Large intestine (tissue), 3 donors: ENCODE results near the gene LY6G5B. TPM values are rescaled to one million over a fixed set of nuclear protein-coding genes. Genes with fewer than 3 reads are reported as not detected.

Source experiments
- DNase-seq, 2 donors: peaks; one replicate each; pipeline versions ENCODE4 v3.0.0 to v3.0.0-alpha.2; 2013
- H3K27ac ChIP-seq: one replicate; pipeline ENCODE4 v1.5.1; 2013; ENCODE audit warnings: low read length
- H3K27me3 ChIP-seq: 2 replicates; pipeline ENCODE4 v1.6.1; 2013; ENCODE audit warnings: low read length; ENCODE audit not compliant: control insufficient read depth, insufficient read depth
- H3K36me3 ChIP-seq: 2 replicates; pipeline ENCODE4 v1.6.1; 2013; ENCODE audit warnings: low read length; ENCODE audit not compliant: control insufficient read depth, insufficient read depth
- H3K4me1 ChIP-seq: one replicate; pipeline ENCODE4 v1.6.1; 2013; ENCODE audit warnings: low read length; ENCODE audit not compliant: control insufficient read depth, insufficient read depth
- H3K4me3 ChIP-seq: one replicate; pipeline ENCODE4 v1.5.1; 2013; ENCODE audit warnings: low read length
- H3K9me3 ChIP-seq: one replicate; pipeline ENCODE4 v1.6.1; 2013; ENCODE audit warnings: mild to moderate bottlenecking, low read depth, low read length, moderate library complexity; ENCODE audit not compliant: control insufficient read depth
- WGBS: methylation state at CpG from one replicate; pipeline ENCODE4 v1.1.5; 2013; ENCODE audit warnings: low lambda C conversion rate; ENCODE audit not compliant: insufficient coverage; 5-methylcytosine and 5-hydroxymethylcytosine counted together
- polyA plus RNA-seq: library from polyadenylated mRNA; unstranded; fragments of 120-200 nt; gene quantifications from one replicate; pipeline ENCODE4 v1.2.1, GENCODE V29; 2013

The LY6G5B gene
- polyA plus RNA-seq, 1 donor, result 18.7 TPM

GRCh38 chr6:31663961-31664789 is 5.6 kb upstream of the LY6G5B start:
- Histone ChIP-seq H3K27me3 (no peaks in the 10 kb centered on the region), H3K36me3 (peaks cover 34% of the 10 kb centered on the region), H3K27ac (peak overlapping the region; percentile 97), H3K4me3 (peak overlapping the region; percentile 93), H3K9me3 (no peaks in the 10 kb centered on the region), H3K4me1 (peaks cover 30% of the 10 kb centered on the region)
- peak in 1 of 2 donors; percentile 54 for DNase-seq
- 0% methylated on average over 2 of the region's 17 CpGs for WGBS

- no peaks in the 10 kb centered on the region for H3K27me3 ChIP-seq
- peak; percentile 95 for DNase-seq
- peaks cover 42% of the 10 kb centered on the region for H3K36me3 ChIP-seq
- no CpG with 5 or more reads among the region's 39 CpGs for WGBS
- peaks cover 25% of the 10 kb centered on the region for H3K4me1 ChIP-seq
- H3K27ac ChIP-seq, result peak within 1 kb of the TSS; percentile 97
- H3K4me3 ChIP-seq, result peak within 1 kb of the TSS; percentile 93
- no peaks in the 10 kb centered on the region for H3K9me3 ChIP-seq
These were observed 4.8 kb upstream of the LY6G5B start, which contains the start of gene GPANK1 for GRCh38 chr6:31664790-31665500. TSS of gene GPANK1 (minus strand) at chr6:31664997. CDS start at chr6:31664478, 519 bp downstream.

GRCh38 chr6:31665501-31666336 is 4.1 kb upstream of the LY6G5B start, which contains the start of gene CSNK2B:
TSS of gene CSNK2B (plus strand) at chr6:31666080. CDS start at chr6:31666832, 752 bp downstream.
- WGBS, result no CpG with 5 or more reads among the region's 63 CpGs
- Histone ChIP-seq H3K36me3 (peaks cover 50% of the 10 kb centered on the region), H3K9me3 (no peaks in the 10 kb centered on the region), H3K27me3 (no peaks in the 10 kb centered on the region), H3K27ac (peak within 1 kb of the TSS; percentile 97), H3K4me1 (peaks cover 25% of the 10 kb centered on the region), H3K4me3 (peak within 1 kb of the TSS; percentile 93)
- DNase-seq, result peak; percentile 97 to 98

GRCh38 chr6:31666337-31666965 is 3.3 kb upstream of the LY6G5B start:
- H3K9me3 ChIP-seq, result no peaks in the 10 kb centered on the region
- H3K27ac ChIP-seq, result peak overlapping the region; percentile 97
- 11% methylated on average over 6 of the region's 15 CpGs for WGBS
- no peak for DNase-seq
- H3K27me3 ChIP-seq, result no peaks in the 10 kb centered on the region
- H3K4me1 ChIP-seq, result peaks cover 19% of the 10 kb centered on the region
- peaks cover 57% of the 10 kb centered on the region for H3K36me3 ChIP-seq
- H3K4me3 ChIP-seq, result peak overlapping the region; percentile 93

- H3K4me1 ChIP-seq, result peaks cover 9% of the 10 kb centered on the region
- WGBS, result no CpG with 5 or more reads among the region's 4 CpGs
- H3K9me3 ChIP-seq, result no peaks in the 10 kb centered on the region
- DNase-seq, result no peak
- H3K36me3 ChIP-seq, result peaks cover 20% of the 10 kb centered on the region
- no peak overlapping the region for H3K4me3 ChIP-seq
- H3K27me3 ChIP-seq, result no peaks in the 10 kb centered on the region
- H3K27ac ChIP-seq, result no peak overlapping the region
These were observed 6.6 kb downstream of the LY6G5B start for GRCh38 chr6:31676322-31676903.

GRCh38 chr6:31676904-31677303 is 7.1 kb downstream of the LY6G5B start:
- no peak overlapping the region for H3K27ac ChIP-seq
- no peaks in the 10 kb centered on the region for H3K27me3 ChIP-seq
- H3K4me1 ChIP-seq, result peaks cover 9% of the 10 kb centered on the region
- H3K4me3 ChIP-seq, result no peak overlapping the region
- no peak for DNase-seq
- H3K9me3 ChIP-seq, result no peaks in the 10 kb centered on the region
- peaks cover 15% of the 10 kb centered on the region for H3K36me3 ChIP-seq
- no CpG with 5 or more reads among the region's 6 CpGs for WGBS

GRCh38 chr6:31677955-31678354 is 8.2 kb downstream of the LY6G5B start:
- Histone ChIP-seq H3K4me1 (peaks cover 9% of the 10 kb centered on the region), H3K27me3 (no peaks in the 10 kb centered on the region), H3K9me3 (no peaks in the 10 kb centered on the region), H3K4me3 (no peak overlapping the region), H3K27ac (no peak overlapping the region), H3K36me3 (peaks cover 8% of the 10 kb centered on the region)
- whole genome bisulfite sequencing, result 75% methylated on average over 2 of the region's 8 CpGs
- no peak for DNase-seq

- Histone ChIP-seq H3K27ac (peak within 1 kb of the TSS; percentile 71), H3K9me3 (no peaks in the 10 kb centered on the region), H3K4me3 (peak within 1 kb of the TSS; percentile 53), H3K27me3 (no peaks in the 10 kb centered on the region), H3K36me3 (no peaks in the 10 kb centered on the region), H3K4me1 (peaks cover 15% of the 10 kb centered on the region)
- DNase-seq, result peak; percentile 80 to 82
- WGBS, result 10% methylated on average over 2 of the region's 17 CpGs
These were observed 10.7 kb downstream of the LY6G5B start, which contains the start of gene LY6G5C for GRCh38 chr6:31680226-31681134. TSS of gene LY6G5C (minus strand) at chr6:31681067. CDS start at chr6:31680373, 694 bp downstream.
